ENCODE data around the gene YWHAB. TPM values are rescaled to one million over a fixed set of nuclear protein-coding genes. Genes with fewer than 3 reads are reported as not detected.

Gene YWHAB
- total and polyA plus RNA-seq, 8 donors, result 164 to 228 (median 192) TPM

DNA sequence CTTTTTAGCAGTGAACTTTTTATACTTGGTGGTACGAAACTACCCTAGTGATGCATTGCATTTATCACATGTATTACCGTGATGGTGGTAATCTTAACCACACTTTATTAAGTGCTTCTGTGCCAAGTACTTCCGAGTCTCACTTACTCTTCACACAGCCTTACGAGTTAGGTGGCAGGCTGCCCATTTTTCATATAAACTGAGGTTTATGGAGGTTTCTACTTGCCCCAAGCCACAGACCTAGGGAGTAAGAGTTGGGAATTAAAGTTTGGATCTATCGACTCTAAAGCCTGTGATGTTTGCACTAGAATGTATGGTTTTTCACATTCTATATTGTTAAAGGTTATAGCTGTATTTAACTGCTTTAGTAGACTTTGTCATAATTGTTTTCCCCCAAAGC is 18.9 kb downstream of the YWHAB start:
- H3K4me1 ChIP-seq, result peaks cover 2 to 25% of the 10 kb centered on the region in 2 donors
- peaks cover 0 to 77% of the 10 kb centered on the region in 2 donors for H3K36me3 ChIP-seq
- ATAC-seq (no peak), DNase-seq (no peak)
- no peaks in the 10 kb centered on the region for H3K9me3 ChIP-seq
- H3K27ac ChIP-seq, result no peak overlapping the region
- H3K4me3 ChIP-seq, result no peak overlapping the region
- intact Hi-C loops (cut with DNase I), result no loop called here
- TF ChIP-seq, protein P1, sequence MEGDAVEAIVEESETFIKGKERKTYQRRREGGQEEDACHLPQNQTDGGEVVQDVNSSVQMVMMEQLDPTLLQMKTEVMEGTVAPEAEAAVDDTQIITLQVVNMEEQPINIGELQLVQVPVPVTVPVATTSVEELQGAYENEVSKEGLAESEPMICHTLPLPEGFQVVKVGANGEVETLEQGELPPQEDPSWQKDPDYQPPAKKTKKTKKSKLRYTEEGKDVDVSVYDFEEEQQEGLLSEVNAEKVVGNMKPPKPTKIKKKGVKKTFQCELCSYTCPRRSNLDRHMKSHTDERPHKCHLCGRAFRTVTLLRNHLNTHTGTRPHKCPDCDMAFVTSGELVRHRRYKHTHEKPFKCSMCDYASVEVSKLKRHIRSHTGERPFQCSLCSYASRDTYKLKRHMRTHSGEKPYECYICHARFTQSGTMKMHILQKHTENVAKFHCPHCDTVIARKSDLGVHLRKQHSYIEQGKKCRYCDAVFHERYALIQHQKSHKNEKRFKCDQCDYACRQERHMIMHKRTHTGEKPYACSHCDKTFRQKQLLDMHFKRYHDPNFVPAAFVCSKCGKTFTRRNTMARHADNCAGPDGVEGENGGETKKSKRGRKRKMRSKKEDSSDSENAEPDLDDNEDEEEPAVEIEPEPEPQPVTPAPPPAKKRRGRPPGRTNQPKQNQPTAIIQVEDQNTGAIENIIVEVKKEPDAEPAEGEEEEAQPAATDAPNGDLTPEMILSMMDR (IDR thresholded peaks at IDR 0.05), result no peak
- H3K27me3 ChIP-seq, result no peaks in the 10 kb centered on the region

DNA sequence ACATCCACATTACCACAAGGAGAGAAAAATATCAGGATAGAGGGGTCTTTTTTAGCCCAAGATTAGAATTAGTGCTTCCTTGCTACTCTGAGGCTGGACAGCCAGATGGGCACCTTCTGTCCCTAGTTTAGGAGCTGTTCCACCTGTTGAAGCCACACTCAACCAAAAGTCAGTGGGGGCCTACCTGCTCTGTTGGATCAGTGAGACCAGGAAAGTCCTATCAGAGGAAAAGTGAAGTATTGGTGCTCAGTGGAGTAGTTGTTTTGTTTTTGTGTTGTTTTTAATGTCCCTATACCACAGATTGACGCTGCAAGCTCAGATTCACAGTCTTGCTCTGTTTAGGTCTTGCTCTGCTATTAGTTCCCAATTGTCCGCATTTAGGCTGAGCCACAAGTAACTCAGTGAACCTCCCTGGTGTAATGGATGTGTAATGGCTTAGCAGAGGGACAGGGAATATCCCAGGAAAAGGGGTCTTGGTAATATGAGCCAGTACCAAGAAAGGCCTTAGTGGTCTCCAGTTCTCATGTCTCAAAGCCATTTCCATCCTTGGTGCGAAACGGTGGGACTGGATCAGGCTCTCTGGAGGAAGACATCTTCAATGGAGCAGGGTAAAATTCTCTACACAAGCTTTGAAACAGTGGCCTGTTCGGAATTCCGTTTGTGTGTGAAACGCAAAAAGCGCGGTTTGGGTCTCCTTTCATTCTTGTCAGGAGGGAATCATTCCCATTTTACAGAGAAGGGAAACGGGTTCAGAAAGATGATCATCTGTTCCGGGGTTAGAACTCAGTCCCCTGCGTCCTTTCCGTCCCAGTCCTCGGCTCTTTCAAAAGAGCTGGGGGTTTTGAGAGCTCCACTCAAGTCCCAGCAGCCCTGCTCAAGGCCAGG is 23.7 kb downstream of the YWHAB start:
- intact Hi-C loops (cut with DNase I), result no loop called here
- H3K27ac ChIP-seq, result no peak overlapping the region
- TF ChIP-seq, protein P1 (IDR thresholded peaks at IDR 0.05), result no peak

DNA sequence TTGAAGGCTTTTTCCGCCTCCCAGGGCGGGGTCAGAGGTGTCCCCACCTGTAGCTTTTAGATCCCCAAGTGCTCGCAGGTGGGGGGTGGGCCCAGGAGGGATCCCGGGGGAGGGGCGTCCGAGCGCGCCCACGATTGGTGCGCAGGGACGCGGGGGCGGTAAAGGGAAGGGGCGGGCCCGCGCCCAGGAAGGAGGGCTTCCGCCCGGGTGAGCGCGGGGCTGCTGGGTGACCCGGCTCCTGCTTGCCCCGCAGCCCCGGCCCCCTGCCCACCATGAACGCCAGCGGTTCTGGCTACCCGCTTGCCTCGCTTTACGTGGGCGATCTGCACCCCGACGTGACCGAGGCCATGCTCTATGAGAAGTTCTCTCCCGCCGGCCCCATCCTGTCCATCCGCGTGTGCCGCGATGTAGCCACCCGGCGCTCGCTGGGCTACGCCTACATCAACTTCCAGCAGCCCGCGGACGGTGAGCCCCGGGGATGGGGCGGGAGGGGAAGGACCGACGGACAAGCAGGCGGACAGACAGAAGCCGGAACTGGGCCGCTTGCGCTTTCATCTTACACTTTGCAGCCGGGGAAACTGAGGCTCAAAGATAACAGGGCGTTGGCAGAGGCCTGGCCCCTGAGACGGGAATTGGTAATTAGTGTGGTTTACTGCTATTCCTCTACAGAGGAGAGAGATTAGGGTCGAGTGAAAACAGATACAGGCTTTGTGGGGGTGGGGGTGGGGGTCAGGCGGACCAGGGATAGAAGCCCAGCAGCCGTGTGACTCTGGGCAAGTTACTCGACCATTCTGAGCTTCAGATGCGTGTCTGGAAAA is 24.6 kb downstream of the YWHAB start, which contains the start of gene PABPC1L:
Gene PABPC1L (plus strand): TSS at position 189 of the 818 bp plus-strand sequence. CDS start 84 bp downstream, at position 273.
- TF ChIP-seq, protein P1 (IDR thresholded peaks at IDR 0.05), result no peak
- peaks cover 5 to 28% of the 10 kb centered on the region in 2 donors for H3K4me1 ChIP-seq
- H3K27me3 ChIP-seq, result no peaks in the 10 kb centered on the region
- peak in 3 of 4 donors; percentile 73 to 92 (median 84) for DNase-seq
- H3K36me3 ChIP-seq, result peaks cover 0 to 48% of the 10 kb centered on the region in 2 donors
- peak; percentile 94 for ATAC-seq
- H3K4me3 ChIP-seq, result peak within 1 kb of the TSS; percentile 62 to 73
- H3K27ac ChIP-seq, result peak within 1 kb of the TSS in 1 of 2 donors; percentile 24
- H3K9me3 ChIP-seq, result no peaks in the 10 kb centered on the region
- intact Hi-C loops (cut with DNase I), result no loop called here

More for the DNA sequence above, 23.7 kb downstream of the YWHAB start:
- ATAC-seq (no peak), DNase-seq (no peak)
- H3K9me3 ChIP-seq, result no peaks in the 10 kb centered on the region
- peak overlapping the region; percentile 62 to 73 for H3K4me3 ChIP-seq
- H3K4me1 ChIP-seq, result peaks cover 5 to 28% of the 10 kb centered on the region in 2 donors
- peaks cover 0 to 57% of the 10 kb centered on the region in 2 donors for H3K36me3 ChIP-seq
- no peaks in the 10 kb centered on the region for H3K27me3 ChIP-seq

DNA sequence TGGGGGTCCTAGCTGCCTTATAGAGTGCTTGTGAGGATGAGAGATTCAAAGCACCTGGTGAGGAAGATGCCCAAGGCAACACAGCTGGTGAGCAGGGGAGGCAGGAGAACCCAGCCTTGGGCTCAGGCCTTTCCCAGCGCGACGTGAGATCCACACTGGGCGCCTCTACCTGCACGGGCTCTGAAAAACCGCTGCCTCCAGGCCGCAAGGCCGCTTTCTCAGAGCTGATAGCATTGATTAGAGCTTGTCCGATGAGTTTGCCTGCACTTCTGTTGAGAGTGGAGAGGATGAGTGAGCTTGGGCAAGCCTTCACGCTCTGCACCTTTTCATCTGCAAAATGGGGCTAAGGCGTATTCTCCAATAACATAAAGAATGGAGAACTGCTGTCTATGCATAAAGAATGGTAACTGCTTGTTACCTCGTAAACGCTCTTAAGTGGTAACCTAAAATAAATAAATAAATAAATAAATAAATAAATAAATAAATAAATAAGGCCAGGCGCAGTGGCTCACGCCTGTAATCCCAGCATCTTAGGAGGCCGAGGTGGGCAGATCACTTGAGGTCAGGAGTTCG is 25.3 kb downstream of the YWHAB start:
- H3K4me3 ChIP-seq, result peak overlapping the region; percentile 62 to 73
- no peak overlapping the region for H3K27ac ChIP-seq
- DNase-seq (no peak), ATAC-seq (no peak)
- H3K36me3 ChIP-seq, result peaks cover 0 to 41% of the 10 kb centered on the region in 2 donors
- H3K9me3 ChIP-seq, result no peaks in the 10 kb centered on the region
- intact Hi-C loops (cut with DNase I), result no loop called here
- H3K27me3 ChIP-seq, result no peaks in the 10 kb centered on the region
- peaks cover 5 to 28% of the 10 kb centered on the region in 2 donors for H3K4me1 ChIP-seq
- TF ChIP-seq, protein P1 (IDR thresholded peaks at IDR 0.05), result no peak

All from left lung (tissue), 10 donors.